Thyroid gland (tissue), 4 donors: Measurements from ENCODE around the gene DTYMK.

Experiments
- POLR2A ChIP-seq, 2 donors: fragments of 450-650 bp; IDR thresholded peaks; one replicate each; pipeline ENCODE4 v1.6.1; 2017; ENCODE audit warnings: antibody characterized with exemption in 2 of 2, mild to moderate bottlenecking in 2 of 2, moderate library complexity in 1 of 2
- TF ChIP-seq, protein P1 (sequence below), 6 experiments: fragments of 200-600 bp in 3 of 6; fragments of 450-650 bp in 3 of 6; sonication (generic) in 3 of 6; IDR thresholded peaks; one replicate each; pipeline ENCODE4 v1.5.1; 2016 to 2019; ENCODE audit warnings: antibody characterized with exemption in 6 of 6, mild to moderate bottlenecking in 2 of 6, inconsistent platforms in 1 of 6, moderate library complexity in 1 of 6

DNA sequence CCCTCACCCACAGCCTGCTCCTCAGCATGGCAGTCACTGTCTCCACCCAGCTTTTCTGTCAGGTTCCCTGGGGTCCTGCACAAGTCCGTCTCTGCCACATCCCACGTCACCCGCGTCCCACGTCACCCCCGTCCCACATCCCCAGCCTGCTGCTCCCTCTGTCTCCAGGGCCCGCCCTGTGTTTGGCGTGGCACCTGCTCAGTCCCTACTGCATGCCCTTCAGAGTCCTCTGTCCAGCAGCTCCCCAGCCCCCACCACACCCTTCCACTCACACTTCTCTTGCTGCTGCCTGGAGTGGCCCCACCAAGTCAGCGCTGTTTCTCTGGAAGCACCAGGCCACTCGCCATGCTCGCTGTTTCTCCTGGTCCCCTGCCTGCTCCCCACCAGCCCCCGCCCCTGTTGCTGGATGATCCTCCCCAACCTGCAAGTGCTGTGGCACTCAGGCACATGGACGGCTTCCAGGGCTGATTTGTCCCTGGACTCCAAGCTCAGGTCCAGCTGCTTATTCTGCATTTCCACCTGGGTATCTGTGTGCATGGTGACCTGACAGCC, 30.3 kb downstream of the DTYMK start:
- TF ChIP-seq, protein P1, sequence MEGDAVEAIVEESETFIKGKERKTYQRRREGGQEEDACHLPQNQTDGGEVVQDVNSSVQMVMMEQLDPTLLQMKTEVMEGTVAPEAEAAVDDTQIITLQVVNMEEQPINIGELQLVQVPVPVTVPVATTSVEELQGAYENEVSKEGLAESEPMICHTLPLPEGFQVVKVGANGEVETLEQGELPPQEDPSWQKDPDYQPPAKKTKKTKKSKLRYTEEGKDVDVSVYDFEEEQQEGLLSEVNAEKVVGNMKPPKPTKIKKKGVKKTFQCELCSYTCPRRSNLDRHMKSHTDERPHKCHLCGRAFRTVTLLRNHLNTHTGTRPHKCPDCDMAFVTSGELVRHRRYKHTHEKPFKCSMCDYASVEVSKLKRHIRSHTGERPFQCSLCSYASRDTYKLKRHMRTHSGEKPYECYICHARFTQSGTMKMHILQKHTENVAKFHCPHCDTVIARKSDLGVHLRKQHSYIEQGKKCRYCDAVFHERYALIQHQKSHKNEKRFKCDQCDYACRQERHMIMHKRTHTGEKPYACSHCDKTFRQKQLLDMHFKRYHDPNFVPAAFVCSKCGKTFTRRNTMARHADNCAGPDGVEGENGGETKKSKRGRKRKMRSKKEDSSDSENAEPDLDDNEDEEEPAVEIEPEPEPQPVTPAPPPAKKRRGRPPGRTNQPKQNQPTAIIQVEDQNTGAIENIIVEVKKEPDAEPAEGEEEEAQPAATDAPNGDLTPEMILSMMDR (IDR thresholded peaks at IDR 0.05), result no peak
- no peak for TF ChIP-seq POLR2A (IDR thresholded peaks at IDR 0.05)
